Renal pelvis (tissue), 3 donors: ENCODE measurements around the gene AS3MT. TPM values are rescaled to one million over a fixed set of nuclear protein-coding genes. Genes with fewer than 3 reads are reported as not detected.

Source experiments
- polyA plus RNA-seq, 3 donors: library from polyadenylated mRNA; unstranded; fragments of 120-200 nt; gene quantifications; one replicate each; pipeline ENCODE4 v1.2.1, GENCODE V29; 2013; ENCODE audit not compliant: insufficient read length in 3 of 3

The AS3MT gene
- polyA plus RNA-seq, 3 donors = 19.5 to 26.0 (median 23.1) TPM

Other genes with a start within 250 kb of the AS3MT start
- gene TRIM8, start 225.0 kb upstream of the AS3MT start, polyA plus RNA-seq = 100 to 1,000 TPM; 136 to 140 (median 136) TPM
- 10 to 100 TPM; 30.5 to 31.3 (median 30.9) TPM for gene ARL3, start 155.1 kb upstream of the AS3MT start, polyA plus RNA-seq
- 10 to 100 TPM; 53.6 to 80.0 (median 70.4) TPM for gene SFXN2, start 154.8 kb upstream of the AS3MT start, polyA plus RNA-seq
- gene WBP1L, start 125.5 kb upstream of the AS3MT start, polyA plus RNA-seq = 10 to 100 TPM; 45.7 to 48.9 (median 47.1) TPM
- 1 to 10 TPM in 2 of 3 donors, under 1 TPM in 1; 0.52 to 8.3 (median 4.6) TPM for gene CYP17A1, start 32.1 kb upstream of the AS3MT start, polyA plus RNA-seq
- 10 to 100 TPM; 39.8 to 52.7 (median 49.2) TPM for gene BORCS7, start 15.2 kb upstream of the AS3MT start, polyA plus RNA-seq
- 10 to 100 TPM; 10.2 to 11.5 (median 10.9) TPM for gene CNNM2, start 48.8 kb downstream of the AS3MT start, polyA plus RNA-seq